ENCODE data around the gene CENATAC.
"Not testable (repeated sequence)": the region's sequence is repeated elsewhere in the genome, so short reads cannot be mapped to it uniquely, and the experiment has no call there.

Gene CENATAC

DNA sequence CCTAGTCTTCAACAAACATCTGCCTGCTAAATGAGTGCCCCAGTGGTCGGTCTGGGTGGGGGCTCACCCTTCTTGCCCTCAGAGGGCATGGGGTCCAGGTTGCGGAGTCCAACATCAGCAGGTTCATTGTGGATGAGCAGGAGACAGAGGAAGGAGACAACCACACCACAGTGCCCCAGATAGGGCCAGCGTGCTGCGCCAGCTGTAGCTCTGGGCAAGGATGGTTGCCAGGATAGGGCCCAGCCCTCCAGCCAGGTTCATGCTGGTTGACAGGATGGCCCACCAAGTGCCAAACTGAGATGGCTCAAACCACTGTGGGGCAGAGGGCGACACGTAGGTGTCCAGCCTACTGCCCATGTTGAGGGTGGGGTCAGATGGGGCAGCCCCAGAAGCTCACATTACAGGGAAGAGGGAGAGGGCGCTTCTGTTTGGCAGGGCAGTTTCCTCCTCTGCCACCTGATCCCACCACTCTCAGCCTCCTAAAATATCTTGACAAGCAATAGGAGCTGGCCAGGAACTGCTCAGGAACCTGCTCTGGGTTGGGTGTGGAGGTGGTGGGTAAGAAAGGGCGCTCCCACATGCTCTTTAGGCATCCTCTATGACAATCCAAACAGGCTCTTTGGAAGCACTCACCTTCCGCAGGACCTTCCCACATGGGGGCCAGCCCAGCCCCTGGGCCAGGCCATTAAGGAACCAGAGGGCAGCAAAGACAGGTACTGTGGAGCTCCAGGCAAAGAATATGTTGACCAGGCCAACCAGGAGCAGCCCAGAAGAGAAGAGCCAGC, 29.8 kb downstream of the CENATAC start:
- DNase-seq (ENCODE audit: low spot score), result no peak

DNA sequence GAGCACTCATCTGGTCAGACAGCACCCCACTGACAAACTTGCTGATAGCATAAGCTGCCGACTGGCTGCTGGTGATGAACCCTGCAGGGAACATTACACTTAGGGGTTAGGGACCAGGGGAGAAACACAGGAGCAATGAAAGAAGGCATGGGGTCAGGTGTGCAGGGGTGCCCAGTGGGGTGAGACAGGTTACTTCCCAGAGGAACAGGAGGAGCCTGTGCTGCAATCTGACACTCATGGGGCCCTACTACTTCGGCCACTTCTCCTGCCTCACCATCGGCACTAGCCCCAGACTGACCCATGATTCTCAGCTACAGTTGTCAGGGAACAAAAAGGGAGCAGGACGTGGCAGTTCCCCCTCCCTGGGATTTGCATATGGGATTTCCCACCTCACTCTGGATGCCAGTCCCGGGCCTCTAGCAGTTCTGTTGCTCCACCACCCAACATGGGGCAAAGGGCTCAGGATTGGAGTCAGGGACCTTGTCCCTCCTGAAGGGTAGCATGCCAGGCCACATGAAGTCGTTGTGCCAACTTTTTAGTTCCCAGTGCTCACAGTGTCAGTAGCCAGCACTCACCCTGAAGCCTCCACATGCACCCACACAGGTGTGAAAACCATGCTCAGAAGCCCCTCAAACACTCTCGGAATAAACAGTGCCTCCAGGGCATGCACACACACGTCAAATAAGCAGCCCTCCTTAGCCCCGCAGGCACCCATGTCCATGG, 30.6 kb downstream of the CENATAC start:
- DNase-seq (ENCODE audit: low spot score), result no peak

DNA sequence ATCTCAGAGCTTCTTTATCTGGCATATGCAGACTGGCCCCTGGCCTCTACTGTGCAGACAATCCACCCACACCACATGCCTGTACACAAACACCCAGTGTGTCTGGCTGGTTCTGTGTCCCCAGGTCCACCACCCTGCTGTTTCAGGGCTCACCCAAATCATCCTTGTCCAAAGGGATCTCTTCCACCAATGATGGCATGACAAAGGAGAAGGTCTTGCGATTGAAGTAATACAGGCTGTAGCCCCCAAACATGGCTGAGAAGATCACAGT, 31.1 kb downstream of the CENATAC start:
- no peak for DNase-seq (ENCODE audit: low spot score)

DNA sequence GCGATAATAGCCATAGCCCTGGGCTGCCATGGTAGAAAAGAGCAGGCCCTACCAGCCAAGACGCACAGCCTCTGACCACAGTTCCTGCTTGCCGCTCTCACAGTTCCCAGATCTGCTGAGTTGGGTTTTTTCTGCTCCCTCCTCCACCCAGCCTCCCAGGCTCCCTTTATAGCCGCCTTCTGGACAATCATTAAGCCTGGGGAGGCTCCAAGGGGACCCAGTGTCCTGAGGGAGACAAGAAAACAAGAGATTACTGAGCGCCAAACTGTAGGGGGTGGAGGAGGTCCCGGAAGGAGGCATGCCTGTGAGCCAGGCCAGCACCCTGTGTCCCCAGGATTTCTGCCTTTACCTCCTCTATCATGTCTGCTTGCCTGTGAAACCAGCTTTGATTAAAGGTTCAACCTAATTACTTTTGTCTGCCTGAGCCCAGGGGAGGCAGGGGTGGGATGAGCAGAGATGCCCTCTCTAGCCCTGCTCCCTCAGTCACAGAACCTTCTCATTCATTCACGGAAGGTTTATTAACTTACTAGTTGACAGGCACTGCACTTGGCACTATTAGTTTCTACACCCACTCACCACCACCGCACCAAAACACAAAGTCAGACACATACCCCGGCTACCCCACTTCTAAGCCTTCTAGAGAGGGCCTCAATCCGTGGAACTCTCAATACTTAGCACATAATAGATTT, 31.5 kb downstream of the CENATAC start:
- DNase-seq (ENCODE audit: low spot score), result peak; percentile 38

DNA sequence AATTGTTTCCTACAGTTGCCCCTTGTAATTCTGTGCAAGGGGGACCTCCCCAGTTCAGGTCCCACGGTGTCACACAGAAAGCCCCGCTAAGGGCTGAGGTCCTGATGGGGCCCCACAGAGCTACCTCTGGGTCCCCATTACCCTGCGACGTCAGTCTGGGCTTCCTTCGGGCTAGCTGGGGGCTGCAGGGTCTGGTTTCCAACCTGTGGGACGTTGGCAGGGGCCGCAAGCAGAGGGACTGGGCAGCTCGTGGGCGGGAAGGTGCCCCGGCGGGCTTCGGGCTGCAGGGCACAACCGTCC, 32.0 kb downstream of the CENATAC start:
- DNase-seq (ENCODE audit: low spot score), result no peak

DNA sequence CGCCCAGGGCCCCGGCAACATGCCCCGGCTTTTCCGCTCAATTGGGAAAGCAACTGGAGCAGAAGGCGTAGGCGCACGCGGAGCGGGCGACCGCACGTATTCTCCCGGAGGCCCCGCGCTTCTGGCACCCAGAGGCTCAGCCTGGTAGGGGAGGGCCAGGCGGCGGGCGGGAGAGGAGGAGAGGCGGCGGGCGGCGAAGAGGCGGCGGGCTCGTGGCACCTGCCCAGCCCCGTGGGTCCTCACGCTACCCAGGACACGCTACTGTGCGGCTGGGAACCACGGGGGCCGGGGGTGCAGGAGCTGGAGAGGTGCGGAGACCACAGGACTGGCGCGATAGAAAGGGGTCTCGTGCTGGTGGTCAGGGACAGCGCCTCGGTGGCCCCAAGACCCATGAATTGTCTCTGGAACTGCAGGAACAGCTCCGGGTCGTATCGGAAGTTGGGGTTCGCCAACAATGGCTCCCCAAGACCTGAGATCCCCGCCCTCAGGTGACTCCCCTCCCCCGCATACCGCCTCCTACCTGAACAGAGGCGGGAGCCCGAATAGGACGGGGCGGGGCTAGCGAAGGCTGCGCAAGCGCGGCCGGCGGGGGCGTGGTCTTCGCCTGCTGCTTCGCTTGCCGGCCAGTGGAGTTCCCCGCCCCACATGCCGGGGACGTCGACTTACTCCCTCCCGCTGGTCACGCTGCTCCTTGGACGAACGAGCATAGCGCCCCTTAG, 32.5 kb downstream of the CENATAC start, which contains the start of gene SLC37A4:
Gene SLC37A4 (minus strand): TSS at position 549 of the 719 bp plus-strand sequence.
- peak; percentile 99 for DNase-seq (ENCODE audit: low spot score)

DNA sequence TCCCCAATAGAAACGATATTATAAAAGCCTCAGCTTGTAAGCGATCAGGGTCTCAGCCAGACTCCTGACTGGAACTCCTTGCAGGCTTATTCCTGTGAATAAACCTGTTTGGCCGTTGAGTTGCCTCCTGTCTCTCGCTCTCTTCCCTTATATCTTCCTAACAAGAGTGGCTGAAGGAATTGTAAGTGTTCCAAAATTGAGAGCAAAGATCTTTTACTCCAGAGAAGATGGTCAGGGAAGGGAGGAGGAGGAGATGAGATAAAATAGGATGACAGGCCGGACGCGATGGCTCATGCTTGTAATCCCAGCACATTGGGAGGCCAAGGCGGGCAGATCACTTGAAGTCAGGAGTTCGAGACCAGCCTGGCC, 34.0 kb downstream of the CENATAC start:
- no peak for DNase-seq (ENCODE audit: low spot score)

DNA sequence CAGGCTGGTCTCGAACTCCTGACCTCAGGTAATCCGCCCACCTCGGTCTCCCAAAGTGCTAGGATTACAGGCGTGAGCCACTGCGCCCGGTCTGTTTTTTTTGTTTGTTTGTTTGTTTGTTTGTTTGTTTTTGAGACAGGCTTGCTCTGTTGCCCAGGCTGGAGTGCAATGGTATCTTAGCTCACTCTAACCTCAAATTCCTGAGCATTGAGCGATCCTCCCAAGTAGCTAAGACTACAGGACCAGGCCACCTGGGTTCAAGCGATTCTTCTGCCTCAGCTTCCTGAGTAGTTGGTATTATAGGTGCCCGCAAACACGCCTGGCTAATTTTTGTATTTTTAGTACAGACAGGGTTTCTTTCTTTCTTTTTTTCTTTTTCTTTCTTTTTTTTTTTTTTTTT, 35.5 kb downstream of the CENATAC start:
- not testable (repeated sequence) for DNase-seq (ENCODE audit: low spot score)

DNA sequence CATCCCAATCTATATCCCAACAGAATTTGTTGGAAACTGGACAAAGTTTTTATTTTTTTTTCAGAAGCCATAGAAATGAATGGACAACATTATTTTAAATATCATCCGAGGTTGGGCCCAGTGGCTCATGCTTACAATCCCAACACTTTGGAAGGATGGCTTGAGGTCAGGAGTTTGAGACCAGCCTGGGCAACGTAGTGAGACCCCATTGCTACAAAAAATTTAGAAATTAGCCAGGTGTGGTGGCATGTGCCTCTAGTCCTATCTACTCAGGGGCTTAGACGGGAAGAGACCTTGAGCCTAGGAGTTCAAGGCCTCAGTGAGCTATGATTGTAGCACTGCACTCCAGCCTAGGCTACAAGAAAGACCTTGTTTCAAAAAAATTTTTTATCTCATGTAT, 36.9 kb downstream of the CENATAC start:
- DNase-seq (ENCODE audit: low spot score), result no peak

DNA sequence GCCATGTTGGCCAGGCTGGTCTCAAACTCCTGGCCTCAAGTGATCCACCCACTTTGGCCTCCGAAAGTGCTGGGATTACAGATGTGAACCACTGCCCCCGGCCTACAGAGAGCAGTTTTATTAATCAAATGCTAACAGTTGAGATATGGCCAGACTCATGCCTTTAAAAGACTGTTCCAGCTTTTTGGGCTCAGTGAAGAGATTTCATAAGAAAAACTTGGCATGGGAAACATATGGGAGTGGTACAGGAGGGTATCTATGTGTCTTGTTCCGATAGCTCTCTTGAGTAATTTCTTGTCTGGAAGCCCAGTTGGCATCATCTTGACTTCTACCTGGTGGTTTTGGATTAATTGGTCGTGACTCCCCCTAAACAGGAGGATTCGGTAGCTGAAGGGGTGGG, 40.9 kb downstream of the CENATAC start:
- no peak for DNase-seq (ENCODE audit: low spot score)

DNA sequence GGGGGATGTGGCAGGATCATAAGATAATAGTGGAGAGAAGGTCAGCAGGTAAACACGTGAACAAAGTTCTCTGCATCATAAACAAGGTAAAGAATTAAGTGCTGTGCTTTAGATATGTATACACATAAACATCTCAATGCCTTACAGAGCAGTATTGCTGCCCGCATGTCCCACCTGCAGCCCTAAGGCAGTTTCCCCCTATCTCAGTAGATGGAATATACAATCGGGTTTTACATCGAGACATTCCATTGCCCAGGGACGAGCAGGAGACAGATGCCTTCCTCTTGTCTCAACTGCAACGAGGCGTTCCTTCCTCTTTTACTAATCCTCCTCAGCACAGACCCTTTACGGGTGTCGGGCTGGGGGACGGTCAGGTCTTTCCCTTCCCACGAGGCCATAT, 41.5 kb downstream of the CENATAC start:
- DNase-seq (ENCODE audit: low spot score), result not testable (repeated sequence)

DNA sequence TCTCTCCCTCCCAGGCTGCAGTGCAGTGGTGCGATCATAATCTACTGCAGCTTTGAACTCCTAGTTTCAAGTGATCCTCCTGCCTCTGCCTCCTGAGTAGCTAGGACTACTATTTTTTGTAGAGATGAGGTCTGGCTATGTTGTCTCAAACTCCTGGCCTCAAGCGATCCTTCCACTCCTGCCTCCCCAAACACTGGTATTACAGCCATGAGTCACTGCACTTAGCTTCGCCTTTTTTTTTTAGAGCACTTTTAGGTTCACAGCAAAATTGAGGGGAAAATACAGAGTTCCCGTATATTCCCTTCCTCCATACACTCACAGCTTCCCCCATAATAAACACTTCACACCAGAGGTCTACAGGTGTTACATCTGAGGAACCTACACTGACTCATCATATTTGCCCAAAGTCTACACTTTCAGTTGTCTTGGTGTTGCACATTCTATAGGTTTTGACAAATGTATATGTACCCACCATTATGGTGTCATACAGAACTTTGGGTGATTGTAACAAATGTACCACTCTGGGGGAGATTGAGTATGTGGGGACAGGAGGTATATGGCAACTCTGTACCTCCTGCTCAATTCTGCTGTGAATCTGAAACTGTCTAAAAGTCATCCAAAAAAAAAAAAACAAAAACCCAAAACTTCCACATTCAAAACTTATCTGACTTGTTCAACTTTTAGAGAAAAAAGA, 44.0 kb downstream of the CENATAC start:
- DNase-seq (ENCODE audit: low spot score), result no peak

DNA sequence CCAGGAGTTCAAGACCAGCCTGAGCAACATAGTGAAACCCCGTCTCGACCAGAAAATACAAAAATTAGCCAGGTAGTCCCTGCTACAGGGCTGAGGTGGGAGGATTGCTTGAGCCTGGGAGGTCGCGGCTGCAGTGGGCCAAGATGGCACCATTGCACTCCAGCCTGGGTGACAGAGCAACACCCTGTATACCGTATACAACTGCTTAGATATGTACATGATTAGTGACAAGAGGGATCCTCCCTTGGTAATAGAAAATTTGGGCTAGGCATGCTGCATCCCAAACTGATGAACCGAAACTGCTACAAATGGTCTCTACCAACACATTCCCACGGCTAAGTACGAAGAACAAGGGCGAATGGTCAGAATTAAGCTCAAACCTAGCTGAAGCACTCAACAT, 45.0 kb downstream of the CENATAC start:
- no peak for DNase-seq (ENCODE audit: low spot score)

DNA sequence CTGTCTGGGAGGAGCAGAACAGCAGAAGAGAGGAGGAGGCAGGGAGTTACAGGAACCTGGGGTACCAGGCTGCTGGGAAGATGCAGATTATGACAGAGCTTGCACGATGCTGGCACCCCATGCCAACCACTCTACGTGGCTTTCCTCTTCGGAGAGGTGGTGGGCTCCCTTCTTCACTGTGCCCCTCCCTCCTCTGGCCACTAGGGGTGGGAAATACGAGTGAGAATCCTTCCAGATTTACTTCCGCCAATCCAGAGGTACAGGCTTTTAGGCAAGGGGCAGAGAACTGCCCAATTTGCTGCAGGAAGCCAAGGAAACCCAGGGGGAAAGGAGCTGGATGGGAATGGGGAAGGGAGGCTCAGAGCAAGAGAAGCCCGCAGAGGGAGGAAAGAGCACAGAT, 46.8 kb downstream of the CENATAC start:
- DNase-seq (ENCODE audit: low spot score), result no peak

DNA sequence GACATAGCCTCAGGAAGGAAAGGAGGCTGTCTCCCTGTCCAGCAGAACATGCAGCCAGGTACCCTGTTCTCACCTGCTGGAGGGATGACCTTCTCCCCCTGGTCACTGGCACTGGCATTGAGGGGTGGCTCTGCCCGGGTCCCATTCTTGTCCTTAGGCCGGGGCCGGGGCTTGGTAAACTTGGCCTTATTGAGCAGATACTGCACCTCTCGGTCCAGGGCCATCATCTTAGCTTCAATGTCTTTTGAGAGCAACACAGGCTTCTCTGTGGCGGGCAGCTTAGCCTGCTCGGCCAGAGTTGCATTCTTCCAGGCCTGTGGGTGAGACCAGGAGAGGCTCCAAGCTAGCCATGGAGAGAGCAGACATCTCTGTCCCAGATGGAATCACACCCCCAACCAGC, 48.6 kb downstream of the CENATAC start:
- DNase-seq (ENCODE audit: low spot score), result no peak

DNA sequence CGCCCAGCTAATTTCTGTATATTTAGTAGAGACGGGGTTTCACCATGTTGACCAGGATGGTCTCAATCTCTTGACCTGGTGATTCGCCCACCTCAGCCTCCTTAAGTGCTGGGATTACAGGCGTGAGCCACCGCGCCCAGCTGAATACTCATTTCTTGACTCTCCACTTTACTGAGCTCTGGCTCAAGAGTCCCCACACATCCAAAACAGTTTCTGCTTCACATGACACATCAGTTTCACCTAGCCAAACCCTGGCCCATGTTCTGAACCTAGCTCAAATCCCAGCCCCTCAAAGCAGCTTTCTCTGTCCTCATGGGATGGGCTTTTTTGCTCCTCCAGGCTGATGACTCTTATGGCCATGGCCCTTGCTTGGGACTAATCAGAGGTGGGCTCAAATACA, 49.3 kb downstream of the CENATAC start:
- no peak for DNase-seq (ENCODE audit: low spot score)

DNA sequence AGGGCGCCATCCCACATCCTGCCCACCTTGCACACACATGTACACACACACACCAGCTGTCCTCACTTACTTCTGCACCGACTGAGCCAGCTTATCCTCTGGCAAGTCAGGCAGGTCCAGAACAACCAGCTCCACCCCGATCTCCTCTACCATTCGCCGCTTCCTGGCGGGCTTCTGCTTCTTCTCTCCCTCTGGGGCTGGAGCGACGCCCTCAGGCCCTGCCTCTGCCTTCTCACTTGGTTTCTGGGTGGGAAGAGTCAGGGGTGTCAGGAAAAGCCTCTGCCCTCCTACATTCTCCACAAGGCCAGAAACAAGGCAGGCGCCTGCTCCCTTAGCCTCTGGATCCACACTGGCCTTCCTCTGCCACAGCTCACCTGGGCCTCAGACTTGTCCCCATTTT, 50.7 kb downstream of the CENATAC start:
- no peak for DNase-seq (ENCODE audit: low spot score)

DNA sequence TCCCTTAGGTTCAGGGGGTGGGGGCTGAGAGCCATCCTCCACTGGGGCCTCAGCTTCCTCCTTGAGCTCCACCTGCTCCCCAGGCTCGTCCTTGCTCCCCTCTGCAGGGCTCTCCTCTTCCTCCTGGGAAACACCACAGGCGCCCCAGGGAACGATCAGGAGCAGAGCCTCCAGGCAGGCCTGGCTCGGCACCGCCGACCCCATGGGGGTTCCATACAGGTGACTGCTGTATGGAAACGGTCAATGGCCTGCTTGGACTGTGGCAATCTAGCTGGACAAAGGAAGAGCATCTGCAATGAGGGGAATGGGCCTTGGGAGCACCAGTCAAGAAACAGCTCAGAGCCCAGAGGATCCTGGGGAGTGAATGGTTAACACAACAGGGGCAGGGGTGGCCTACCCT, 51.1 kb downstream of the CENATAC start:
- DNase-seq (ENCODE audit: low spot score), result no peak

DNA sequence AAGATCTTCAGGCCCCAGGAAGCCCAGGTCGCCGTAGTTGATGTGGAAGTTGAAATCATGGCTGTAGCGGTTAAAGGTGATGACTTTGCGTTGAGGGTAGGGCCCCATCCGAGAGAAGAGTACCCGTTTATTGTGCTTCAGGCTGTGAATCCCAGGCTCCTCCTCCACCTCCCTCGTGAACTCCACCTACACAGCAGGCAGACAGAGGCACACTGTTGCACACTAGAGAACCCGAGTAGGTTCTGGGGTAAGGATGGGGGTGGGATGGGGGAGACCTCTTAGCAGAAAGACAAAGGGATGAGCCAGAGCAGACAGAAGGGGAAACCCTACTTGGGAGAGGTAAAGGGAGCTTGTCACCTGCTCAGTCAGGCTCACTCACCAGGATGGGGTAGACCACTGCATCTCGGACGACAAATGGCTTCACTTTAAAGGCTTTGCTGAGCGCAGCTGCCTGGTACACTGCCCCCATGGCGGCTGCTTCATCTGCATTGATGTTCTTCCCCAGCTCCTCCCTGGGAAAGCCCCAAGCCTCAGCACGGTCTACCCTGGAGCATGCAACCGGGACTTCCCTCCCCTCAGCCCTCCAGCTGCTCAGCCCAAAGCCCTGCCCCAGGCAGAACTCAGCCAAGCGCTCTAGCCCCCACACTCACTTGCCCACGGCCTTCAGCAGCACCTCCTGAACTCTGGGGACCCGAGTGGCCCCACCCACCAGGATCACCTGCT, 53.7 kb downstream of the CENATAC start:
- DNase-seq (ENCODE audit: low spot score), result no peak

DNA sequence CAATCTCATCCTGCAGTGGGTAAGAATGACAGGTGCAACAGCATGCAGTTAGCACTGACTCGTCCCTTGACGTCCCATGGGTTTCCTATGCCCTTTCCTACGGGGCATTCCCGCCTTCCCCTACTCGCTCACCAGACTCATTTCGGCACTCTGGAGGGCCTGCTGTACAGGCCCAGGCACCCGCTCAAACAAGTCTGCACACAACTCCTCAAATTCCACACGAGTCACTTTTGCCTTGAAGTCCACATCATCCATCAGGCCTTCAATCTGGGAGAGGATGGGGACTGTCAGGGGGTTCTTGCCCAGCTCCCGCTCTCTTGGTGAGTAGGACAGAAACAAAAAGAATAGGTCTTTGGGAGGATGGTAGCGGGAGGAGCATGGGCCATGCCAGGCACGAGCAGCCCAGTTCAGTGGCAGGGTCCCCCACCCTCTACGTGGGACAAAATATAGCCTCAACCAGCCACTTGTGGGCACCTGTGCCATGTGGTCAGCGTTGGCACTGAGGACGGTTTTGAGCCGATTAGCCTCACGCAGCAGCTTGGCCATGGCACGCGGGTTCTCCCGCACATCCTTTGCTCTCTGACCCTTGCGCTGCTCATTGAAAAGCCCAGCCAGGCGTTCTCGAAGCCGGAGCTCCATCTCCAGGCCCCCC, 54.4 kb downstream of the CENATAC start:
- DNase-seq (ENCODE audit: low spot score), result no peak

DNA sequence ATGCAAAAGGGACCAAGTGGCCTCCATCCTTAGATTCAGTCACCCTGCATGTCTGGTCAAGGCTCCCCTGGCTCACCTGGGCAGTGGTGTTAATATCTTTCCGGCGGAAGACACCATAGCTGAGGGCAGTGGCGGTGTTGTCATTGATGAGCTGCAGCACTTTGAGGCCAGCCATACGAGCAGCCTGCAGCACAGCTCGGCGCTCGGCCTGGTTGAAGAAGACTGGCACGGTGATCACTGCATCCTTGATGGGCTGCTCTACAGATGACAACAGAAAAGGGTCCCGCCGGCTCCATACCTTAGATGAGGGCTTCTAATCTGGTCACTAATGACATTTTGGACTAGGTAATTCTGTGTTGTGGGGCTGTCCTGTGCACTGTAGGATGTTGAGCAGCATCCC, 56.5 kb downstream of the CENATAC start:
- no peak for DNase-seq (ENCODE audit: low spot score)

Data from Ammon's horn (tissue), 1 donor.